ENCODE measurements around the gene PDE1A.

Gene PDE1A

DNA sequence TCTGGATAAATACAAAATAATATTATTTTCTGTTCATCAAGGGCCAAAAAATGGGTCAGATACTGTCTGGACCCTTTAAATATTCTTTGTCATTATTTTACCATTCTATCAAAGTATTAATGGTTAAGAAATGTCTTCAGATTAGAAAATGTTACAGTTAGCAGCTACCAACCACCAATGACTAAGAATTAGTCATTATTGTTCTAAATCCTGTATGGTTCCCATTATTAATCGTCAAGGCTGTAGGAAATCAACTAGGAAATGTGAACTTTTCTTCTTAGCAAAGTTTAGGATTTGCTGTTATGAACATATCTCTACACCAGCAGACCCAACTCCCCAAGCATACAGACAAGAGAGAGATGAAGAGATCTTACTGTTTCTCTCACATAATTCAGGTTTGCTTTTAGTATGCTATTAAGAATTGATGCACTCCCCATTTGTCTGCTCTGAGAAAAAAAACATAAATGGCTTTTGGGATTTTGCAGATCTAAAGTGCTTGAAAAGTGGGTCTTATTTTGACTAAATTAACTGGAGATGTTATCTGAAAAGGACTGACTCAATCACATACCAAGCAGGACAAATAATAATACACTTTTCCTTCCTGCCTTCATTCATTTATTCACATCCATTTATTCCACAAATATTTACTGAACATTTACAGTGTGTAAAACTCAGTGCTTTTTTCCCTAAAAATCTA, 293.5 kb downstream of the PDE1A start:
- DNase-seq (ENCODE audit: low spot score) (no peak), ATAC-seq (ENCODE audit: low read depth) (0 out of 3 replicates have a peak, but pooled peaks have one; percentile 36)
- Histone ChIP-seq H3K4me1 (ENCODE audit: insufficient read depth, poor library complexity, severe bottlenecking) (no peaks in the 10 kb centered on the region), H3K4me3 (ENCODE audit: severe bottlenecking) (no peak overlapping the region), H3K36me3 (ENCODE audit: low read depth) (no peaks in the 10 kb centered on the region), H3K27me3 (ENCODE audit: insufficient read depth, poor library complexity, severe bottlenecking) (no peaks in the 10 kb centered on the region), H3K9me3 (ENCODE audit: severe bottlenecking) (no peaks in the 10 kb centered on the region), H3K27ac (ENCODE audit: poor library complexity, severe bottlenecking) (no peak overlapping the region)
- TF ChIP-seq, protein P1, sequence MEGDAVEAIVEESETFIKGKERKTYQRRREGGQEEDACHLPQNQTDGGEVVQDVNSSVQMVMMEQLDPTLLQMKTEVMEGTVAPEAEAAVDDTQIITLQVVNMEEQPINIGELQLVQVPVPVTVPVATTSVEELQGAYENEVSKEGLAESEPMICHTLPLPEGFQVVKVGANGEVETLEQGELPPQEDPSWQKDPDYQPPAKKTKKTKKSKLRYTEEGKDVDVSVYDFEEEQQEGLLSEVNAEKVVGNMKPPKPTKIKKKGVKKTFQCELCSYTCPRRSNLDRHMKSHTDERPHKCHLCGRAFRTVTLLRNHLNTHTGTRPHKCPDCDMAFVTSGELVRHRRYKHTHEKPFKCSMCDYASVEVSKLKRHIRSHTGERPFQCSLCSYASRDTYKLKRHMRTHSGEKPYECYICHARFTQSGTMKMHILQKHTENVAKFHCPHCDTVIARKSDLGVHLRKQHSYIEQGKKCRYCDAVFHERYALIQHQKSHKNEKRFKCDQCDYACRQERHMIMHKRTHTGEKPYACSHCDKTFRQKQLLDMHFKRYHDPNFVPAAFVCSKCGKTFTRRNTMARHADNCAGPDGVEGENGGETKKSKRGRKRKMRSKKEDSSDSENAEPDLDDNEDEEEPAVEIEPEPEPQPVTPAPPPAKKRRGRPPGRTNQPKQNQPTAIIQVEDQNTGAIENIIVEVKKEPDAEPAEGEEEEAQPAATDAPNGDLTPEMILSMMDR (IDR thresholded peaks at IDR 0.05; ENCODE audit: poor library complexity, severe bottlenecking): no peak

DNA sequence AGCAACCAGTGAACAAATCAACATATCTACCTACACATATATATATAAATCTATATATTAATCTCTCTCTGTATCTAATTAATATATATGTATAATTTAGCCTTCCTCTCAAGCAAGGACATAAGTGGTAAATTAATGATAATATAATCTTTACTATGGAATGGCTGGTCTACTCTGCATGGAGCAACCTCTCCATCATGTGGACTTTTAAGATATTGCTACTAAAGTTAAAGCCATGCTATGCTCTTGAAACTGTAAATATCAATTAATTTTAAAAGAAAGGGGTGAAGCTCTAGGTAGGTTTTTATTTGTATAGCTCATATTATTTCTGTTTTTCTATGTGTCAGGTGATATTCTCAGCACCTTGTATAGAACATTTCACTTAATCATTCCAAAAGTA, 294.2 kb downstream of the PDE1A start:
- Histone ChIP-seq H3K36me3 (ENCODE audit: low read depth) (no peaks in the 10 kb centered on the region), H3K27ac (ENCODE audit: poor library complexity, severe bottlenecking) (no peak overlapping the region), H3K4me3 (ENCODE audit: severe bottlenecking) (no peak overlapping the region), H3K27me3 (ENCODE audit: insufficient read depth, poor library complexity, severe bottlenecking) (no peaks in the 10 kb centered on the region), H3K9me3 (ENCODE audit: severe bottlenecking) (no peaks in the 10 kb centered on the region), H3K4me1 (ENCODE audit: insufficient read depth, poor library complexity, severe bottlenecking) (no peaks in the 10 kb centered on the region)
- ATAC-seq (ENCODE audit: low read depth) (no peak), DNase-seq (ENCODE audit: low spot score) (no peak)
- TF ChIP-seq, protein P1 (IDR thresholded peaks at IDR 0.05; ENCODE audit: poor library complexity, severe bottlenecking): peak; percentile 36

DNA sequence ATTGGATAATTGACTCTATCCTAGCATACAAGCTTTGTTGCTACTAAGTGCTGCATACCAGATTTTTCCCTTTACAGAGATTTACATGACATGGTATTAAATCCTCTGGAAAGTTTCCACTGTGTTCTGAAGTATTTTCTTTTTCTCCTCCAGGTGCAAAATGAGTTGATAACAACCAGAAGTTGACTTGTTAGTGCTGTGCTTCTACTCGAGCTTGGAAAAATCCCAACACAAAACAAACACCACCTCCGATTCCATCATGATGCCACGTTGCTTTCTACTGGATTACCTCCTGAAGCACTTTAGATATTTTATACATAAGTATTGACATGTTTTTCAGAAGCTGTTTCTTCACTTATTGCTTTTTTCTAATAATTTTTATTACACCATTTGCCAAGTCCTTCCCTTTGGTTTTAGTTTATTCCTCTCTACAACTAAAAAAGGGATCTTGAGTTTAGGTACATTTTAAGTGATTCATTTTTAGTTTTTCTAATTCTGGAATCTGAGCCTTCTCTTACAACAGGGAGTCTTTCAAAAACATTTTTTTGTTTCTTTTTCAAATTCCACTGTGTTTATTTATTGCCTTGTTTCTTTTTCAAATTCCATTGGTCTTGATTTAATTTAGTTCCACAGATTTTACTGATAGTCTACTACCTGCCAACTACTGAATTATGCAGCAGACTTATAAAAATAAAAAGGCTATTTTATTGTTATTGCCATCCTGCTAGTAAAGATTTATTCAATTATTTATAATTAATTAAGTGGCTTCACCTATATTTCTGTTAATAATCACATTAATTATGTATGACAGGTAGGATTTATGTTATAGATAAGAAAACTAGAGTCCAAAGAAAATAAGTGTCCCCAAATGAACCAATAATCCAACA, 297.8 kb downstream of the PDE1A start:
- ATAC-seq (ENCODE audit: low read depth) (no peak), DNase-seq (ENCODE audit: low spot score) (no peak)
- Histone ChIP-seq H3K4me3 (ENCODE audit: severe bottlenecking) (no peak overlapping the region), H3K9me3 (ENCODE audit: severe bottlenecking) (no peaks in the 10 kb centered on the region), H3K27me3 (ENCODE audit: insufficient read depth, poor library complexity, severe bottlenecking) (no peaks in the 10 kb centered on the region), H3K27ac (ENCODE audit: poor library complexity, severe bottlenecking) (no peak overlapping the region), H3K4me1 (ENCODE audit: insufficient read depth, poor library complexity, severe bottlenecking) (no peaks in the 10 kb centered on the region), H3K36me3 (ENCODE audit: low read depth) (no peaks in the 10 kb centered on the region)
- TF ChIP-seq, protein P1 (IDR thresholded peaks at IDR 0.05; ENCODE audit: poor library complexity, severe bottlenecking): no peak

DNA sequence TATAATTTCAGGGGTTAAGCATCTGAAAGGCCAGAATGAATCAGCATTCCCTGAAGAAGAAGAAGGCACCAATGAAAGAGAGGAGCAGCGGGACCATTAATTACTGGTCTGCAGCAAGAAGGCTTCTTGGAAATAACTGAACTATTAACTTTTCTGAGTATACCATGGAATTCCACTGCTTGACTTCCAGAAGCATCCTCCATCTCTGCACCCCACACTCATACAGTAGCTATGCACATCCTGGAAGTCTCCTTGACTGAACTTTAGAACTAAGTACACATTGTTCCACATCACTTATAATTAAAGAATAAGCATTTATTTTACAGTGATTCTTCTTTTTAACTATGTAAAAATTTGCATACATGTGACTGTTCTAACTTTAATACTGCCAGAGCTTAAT, 309.6 kb downstream of the PDE1A start:
- Histone ChIP-seq H3K27me3 (ENCODE audit: insufficient read depth, poor library complexity, severe bottlenecking) (no peaks in the 10 kb centered on the region), H3K36me3 (ENCODE audit: low read depth) (no peaks in the 10 kb centered on the region), H3K27ac (ENCODE audit: poor library complexity, severe bottlenecking) (no peak overlapping the region), H3K9me3 (ENCODE audit: severe bottlenecking) (no peaks in the 10 kb centered on the region), H3K4me3 (ENCODE audit: severe bottlenecking) (no peak overlapping the region), H3K4me1 (ENCODE audit: insufficient read depth, poor library complexity, severe bottlenecking) (no peaks in the 10 kb centered on the region)
- DNase-seq (ENCODE audit: low spot score) (no peak), ATAC-seq (ENCODE audit: low read depth) (no peak)
- TF ChIP-seq, protein P1 (IDR thresholded peaks at IDR 0.05; ENCODE audit: poor library complexity, severe bottlenecking): no peak
